Left ventricle myocardium superior (tissue), 1 donor: ENCODE measurements around the gene ZSCAN2. TPM values are rescaled to one million over a fixed set of nuclear protein-coding genes. Genes with fewer than 3 reads are reported as not detected.
A peak's percentile ranks its signal among the peaks of the same experiment; 100 is the strongest.
"Not testable (repeated sequence)": the region's sequence is repeated elsewhere in the genome, so short reads cannot be mapped to it uniquely, and the experiment has no call there.

Experiments
- ATAC-seq: fragments of 200-7000 bp; cut with Tn5 transposase; one replicate; pipeline ENCODE4 v1.9.1; 2020; ENCODE audit warnings: mild to moderate bottlenecking, moderate library complexity
- DNase-seq: peaks from one replicate; pipeline ENCODE4 v3.0.0-alpha.2; 2020
- intact Hi-C: fragments of 100-400 bp; cut with micrococcal nuclease; formaldehyde crosslinking; loops from one replicate; pipeline ENCODE4 v1.11.0; 2022
- long read RNA-seq: library from polyadenylated mRNA; unstranded; transcript quantifications from one replicate; pipeline ENCODE4 v2.0.0, GENCODE V29; 2021
- total RNA-seq: library from RNA; stranded (reverse); fragmentation: NEBNext Ultra II Directional; extraction: Animal tissue kit (Norgen Biotek cat#: 25700); gene quantifications from one replicate; pipeline ENCODE4 v1.2.1, GENCODE V29; 2021
- donor health status: DM: no; HTN: yes; CAD: no; lungs with severe emphysema.

Gene ZSCAN2
- total RNA-seq, result 6.4 TPM
- long read RNA-seq, partial matches to known transcripts, result 1 of 6 reads
- long read RNA-seq, other reads (novel, unspliced or antisense), result 2 of 6 reads

DNA sequence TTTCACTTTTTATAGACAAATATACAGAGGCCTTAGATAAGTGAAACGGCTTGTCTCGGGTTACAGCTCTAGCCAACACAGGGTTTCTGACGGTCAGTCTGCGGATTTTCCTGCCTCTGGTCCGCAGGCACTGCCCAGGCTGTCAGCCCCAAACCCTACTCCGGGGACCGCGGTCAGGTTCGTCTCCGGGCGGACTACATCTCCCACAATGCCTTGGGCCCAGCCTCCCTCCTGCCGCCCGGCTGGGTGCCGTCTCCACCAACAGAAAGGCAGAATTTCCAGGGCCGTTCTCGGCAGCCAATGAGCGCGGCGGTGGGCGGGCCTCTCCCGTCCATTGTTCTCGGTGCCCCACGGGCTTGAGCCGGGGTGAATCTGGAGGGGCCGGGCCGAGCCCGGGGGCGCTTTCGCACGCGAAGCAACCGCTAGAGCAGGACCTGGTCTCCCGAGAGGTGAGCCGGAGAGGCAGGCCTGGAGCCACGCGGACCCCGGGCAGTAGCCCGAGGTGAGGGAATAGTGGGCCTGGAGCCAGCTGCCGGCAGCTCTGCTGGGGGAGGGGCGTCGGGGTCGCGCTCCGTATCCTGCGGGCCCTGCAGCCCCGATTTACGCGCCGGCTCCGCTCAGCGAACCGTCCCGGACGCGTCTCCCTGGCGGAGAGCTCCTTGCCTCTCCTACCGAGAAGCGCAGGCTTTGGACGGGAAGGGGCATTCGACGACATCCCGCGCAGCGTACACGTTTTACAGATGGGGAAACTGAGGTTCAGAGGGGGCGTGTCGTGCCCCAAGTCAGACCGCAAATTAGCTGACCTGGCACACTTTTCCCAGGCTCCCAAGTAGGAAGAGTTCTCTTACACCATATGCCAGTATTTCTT, at the start of gene ZSCAN2:
ZSCAN2 (plus strand) TSS at position 323 of the 868 bp plus-strand sequence. CDS start 2,919 bp downstream, outside the sequence.
- peak; percentile 98 for ATAC-seq
- peak; percentile 97 for DNase-seq
- intact Hi-C loops, result no loop called here

DNA sequence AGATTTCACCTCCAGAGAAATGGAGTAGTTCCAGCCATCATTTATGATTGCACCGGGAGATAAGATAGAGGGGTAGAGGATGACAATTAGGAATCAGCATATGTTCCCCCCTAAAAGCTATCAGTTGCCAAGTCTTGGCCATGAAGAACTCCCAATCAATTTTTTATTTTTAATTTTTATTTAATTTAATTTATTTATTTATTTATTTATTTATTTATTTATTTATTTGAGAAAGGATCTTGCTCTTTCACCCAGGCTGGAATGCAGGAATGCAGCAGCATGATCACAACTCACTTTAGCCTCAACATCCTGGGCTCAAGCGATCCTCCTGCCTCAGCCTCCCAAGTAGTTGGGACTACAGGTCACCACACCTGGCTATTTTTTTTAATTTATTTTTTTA, 49.2 kb upstream of the ZSCAN2 start:
- DNase-seq, intact Hi-C loops, ATAC-seq: not testable (repeated sequence)

DNA sequence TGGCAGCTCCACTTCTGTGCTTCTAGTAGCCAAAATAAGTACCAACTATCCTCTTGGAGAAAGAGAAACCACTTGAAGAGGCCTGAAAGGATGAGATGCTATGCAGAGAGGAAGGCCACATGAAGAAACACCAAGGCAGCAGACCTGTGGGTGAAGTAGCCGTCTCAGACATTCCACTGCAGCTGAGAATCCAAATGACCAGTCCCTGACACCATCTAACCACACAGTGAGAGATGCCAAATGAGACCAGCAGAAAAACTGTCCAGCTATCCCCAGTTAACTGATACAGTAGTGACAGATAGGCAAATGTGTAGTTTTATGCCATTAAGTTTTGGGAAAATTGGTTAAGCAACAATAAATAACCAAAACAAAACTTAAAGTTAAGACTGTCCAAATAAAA, 47.9 kb upstream of the ZSCAN2 start:
- ATAC-seq (no peak), DNase-seq (no peak)
- intact Hi-C loops, result no loop called here

DNA sequence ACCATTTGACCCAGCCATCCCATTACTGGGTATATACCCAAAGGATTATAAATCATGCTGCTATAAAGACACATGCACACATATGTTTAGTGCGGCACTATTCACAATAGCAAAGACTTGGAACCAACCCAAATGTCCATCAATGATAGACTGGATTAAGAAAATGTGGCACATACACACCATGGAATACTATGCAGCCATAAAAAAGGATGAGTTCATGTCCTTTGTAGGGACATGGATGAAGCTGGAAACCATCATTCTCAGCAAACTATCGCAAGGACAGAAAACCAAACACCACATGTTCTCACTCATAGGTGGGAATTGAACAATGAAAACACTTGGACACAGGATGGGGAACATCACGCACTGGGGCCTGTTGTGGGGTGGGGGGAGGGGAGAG, 44.1 kb upstream of the ZSCAN2 start:
- DNase-seq, intact Hi-C loops, ATAC-seq: not testable (repeated sequence)

DNA sequence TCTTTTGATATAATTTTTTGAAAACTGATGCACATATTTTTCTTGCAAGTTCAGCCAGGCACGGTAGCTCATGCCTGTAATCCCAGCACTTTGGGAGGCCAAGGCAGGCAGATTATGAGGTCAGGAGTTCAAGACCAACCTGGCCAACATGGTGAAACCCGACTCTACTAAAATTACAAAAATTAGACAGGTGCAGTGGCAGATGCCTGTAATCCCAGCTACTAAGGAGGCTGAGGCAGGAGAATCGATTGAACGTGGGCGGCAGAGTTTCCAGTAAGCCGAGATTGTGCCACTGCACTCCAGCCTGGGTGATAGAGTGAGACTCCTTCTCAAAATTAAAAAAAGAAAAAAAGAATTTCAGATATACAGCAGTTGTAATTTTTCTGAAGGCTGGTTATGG, 32.8 kb upstream of the ZSCAN2 start:
- ATAC-seq, intact Hi-C loops, DNase-seq: not testable (repeated sequence)

DNA sequence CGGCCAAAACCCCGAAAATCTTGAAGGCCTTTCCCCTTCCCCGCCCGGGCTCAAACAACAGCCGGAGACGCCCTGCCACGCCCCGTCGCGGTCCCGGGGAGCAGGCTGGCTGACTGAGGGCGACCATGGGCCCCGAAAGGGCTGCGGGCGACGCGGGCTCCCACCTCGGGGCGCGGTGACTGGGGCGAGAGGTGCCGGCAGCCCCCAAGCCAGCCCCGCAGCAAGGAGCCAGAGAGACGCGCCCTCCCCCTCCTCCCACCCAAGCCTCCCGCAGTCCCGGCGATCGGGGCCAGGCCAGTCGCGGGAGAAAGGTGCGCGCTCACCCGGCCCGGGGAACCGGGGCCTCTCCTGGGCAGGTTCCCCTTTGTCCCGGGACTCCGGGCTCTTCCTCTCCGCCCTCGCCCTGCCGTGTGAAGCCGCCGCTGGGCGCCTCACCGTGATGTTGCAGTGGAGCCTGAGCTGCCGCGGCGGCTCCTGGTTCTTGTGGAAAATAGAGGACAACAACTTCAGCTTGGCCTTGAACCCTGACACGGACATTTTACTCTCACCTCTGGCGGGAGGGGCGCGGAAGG, 30.6 kb upstream of the ZSCAN2 start:
- intact Hi-C loops, result no loop called here
- peak; percentile 77 for ATAC-seq

DNA sequence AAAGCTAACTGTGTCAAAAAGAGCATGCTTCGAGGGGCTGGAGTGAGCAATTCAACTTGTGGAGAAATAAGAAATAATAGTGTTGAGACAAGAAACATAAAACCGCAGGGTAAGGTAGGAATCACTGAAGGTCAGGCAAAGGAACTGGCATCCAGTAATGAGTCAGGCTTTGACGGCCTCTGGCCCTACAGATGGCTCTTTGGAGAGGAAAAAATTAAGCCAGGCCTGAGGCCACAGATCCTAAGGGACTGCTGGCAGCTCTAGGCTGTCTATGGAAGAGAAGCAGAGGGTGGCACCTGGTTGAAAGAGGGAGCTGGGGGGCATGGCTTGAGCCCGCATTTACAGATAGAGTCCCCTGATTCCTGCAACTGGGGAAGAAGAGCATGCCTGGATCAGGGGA, 28.6 kb upstream of the ZSCAN2 start:
- DNase-seq (no peak), ATAC-seq (no peak)
- intact Hi-C loops, result no loop called here

More for the DNA sequence above, 30.6 kb upstream of the ZSCAN2 start:
- DNase-seq, result peak; percentile 78

DNA sequence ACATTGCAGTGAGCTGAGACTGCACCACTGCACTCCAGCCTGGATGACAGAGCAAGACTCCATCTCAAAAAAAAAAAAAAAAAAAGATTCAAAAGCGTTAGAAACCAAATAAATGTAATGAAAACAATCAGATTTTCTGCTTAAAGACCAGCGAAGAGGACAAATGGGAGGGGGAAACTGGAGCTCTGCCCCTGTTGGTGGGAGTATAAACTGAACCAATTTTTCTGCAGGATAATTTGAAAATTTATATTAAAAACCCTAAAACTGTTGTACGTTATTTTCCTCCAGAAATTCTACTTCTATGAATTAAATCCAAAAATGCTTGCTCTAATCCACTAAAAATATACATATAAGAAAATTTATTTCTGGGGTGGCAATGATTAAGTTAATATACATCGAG, 25.3 kb upstream of the ZSCAN2 start:
- intact Hi-C loops, result no loop called here
- no peak for ATAC-seq
- DNase-seq, result no peak

DNA sequence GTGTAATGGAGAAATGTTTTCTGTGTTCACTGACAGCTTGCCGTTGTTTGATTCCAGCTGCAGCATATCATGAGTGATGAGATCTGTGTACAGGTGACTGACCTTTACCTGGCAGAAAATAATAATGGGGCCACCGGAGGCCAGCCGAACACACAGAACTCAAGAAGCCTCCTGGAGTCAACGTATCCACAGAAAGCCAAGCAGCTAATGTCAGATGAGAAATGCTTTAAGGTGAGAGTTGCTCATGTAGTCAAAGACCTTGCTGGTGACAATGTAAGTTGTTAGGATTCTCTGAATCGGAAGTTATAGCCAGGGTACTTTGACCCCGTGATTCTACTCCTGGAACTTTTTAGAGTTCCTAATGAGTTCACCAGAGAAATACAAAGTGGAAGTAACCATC, 22.9 kb upstream of the ZSCAN2 start:
- ATAC-seq, DNase-seq, intact Hi-C loops: not testable (repeated sequence)

DNA sequence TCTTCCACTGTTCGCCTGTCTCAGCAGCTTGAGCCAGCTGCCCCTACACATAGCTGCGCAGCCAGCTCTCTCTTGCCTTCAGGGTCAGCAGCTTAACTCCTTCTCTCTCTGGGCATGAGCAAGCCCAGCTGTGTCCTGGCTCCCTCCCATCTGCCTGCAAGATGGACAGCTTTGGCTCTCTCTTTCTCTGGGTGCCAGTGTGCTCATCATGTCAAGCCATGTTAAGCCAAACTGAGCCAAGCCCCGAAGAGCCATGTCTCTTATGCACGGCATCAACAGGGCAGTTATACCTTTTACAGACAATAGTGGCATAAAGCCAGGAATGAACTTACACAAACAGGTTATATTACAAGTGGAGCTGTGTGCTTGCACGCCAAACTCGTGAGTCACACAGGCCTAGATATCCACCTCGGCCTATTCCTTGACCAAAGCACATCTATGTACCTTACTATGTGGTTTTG, 21.5 kb upstream of the ZSCAN2 start:
- intact Hi-C loops, DNase-seq: not testable (repeated sequence)
- peak; percentile 47 for ATAC-seq

DNA sequence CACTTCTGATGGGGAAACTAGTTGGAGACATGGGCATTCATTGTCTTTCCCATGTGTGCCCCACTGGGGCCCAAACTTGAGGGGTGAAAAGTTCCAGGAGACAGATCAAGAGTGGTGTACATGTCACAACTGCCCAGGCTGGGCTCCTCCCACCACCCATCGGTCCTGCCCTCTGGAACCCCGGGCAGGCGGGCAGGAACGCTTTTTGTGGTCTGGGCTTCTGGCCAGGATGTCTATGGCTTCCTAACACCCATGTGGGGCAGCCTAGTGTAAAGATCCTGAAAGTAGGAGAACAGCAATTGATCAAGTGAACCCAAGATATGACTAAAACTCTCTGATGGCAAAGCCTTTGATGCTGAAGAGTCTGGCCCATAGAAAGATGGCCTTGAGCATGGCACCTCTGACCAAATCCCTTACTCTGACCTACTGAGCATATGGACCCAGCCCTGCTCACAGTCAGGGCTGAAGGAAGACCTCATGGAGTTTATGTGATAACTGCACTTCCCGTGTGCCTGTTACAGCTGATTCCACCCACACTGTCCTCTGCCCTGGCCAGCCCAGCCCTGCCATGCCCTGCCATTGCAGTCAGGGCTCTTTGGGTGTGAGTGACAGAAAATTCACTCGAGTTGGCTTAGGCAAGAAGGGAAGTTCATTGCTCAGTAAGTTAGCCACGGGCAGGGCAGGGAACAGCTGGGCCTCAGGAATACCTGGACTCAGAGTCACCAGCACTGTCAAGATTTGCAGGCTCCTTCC, 19.0 kb upstream of the ZSCAN2 start:
- intact Hi-C loops, ATAC-seq, DNase-seq: not testable (repeated sequence)

DNA sequence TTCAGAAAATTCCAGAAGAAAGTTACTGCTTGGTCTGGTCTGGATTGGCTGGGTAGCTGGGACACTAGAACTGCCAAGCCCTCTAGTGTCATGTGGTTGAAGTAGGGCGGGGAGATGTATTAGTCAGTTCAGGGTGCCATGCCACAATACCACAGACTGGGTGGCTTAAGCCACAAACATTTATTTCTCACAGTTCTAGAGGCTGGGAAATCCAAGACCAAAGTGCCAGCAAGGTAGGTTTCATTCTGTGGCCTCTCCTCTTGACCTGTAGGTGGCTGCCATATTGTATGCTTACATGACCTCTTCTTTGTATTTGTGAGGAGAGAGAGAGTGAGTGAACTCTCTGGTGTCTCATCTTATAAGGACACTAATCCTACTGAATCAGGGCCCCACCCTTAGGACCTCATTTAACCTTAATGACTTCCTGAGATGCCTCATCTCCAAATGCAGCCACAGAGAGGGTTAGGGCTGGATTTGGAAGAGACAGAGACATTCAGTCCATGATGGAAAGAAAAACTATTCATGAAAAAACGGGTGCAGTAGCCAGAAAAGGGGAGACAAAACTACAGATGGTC, 18.1 kb upstream of the ZSCAN2 start:
- intact Hi-C loops, result no loop called here
- DNase-seq (no peak), ATAC-seq (no peak)

DNA sequence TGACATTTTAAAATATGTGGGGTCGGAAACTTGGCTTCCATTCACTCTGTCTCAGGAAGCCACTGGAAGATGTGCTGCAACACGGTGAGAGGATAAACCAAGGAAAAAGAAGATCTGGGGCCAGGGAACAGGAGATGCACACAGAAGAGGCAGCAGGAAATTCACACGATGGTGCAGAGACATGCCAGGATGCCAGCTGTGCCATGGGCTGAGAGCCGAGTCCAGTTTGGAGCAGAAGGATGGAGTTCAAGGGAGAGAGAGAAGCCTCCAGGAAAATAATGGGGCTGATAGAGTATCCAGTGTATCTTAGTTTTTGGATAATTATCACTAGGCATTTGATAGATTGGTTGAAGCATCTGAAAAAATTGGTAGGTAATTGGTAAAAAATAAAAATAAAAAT, 16.9 kb upstream of the ZSCAN2 start:
- ATAC-seq, intact Hi-C loops, DNase-seq: not testable (repeated sequence)

DNA sequence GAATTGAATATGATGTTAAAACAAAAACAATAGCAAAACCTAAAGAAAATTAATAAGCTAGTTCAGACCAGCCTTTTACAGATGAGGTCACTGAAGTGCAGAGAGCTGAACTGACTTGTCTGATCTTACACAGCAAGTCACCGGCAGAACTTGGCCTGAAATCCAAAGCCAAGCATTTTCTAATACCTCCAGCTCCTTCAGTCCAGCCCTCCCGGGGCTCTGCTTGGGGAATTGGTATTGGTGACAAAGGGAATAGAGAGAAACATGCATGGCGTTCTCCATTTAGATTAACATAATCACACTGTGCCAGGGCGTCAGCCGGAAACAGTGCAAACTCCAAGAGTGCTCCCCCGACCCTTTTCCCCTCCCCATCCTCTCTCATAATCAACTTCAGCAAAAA, 14.1 kb upstream of the ZSCAN2 start:
- intact Hi-C loops, result no loop called here
- no peak for DNase-seq
- no peak for ATAC-seq

DNA sequence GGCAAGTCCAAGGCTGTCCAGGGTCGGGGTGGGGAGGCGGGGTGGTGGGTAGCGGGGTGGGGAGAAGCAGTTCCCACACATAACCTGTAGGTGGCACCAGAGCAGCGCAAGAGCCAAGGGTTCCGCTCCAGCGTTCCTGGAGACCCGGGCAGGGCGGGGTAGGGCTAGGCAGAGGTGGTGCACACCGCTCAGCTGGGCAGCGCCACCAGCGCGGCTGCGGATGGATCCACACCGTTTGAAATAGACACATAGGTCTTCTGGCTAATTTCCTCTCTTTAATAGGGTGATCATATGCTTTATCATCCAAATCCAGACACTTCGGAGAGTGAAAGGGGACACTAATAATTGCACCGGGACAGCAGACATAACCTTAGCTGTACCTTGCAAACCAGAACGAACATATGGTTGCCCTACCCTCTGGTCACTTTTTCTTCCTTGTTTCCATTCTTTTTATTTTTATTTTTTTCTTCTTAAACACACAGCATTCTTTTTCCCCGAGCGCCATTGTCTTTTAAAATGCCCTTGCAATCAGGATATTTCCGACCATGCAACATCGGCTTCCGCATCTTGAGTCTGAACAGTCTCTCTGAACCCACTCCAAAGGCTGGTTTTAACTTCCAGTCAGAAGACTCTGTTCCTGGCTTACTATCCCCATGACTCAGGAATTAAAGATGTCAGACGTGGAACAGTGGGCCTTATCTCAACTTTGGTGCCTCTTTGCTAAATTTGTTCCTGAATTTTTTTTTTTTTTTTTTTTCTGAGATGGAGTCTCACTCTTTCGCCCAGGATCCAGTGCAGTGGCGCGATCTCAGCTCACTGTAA, 12.5 kb upstream of the ZSCAN2 start:
- intact Hi-C loops, result no loop called here
- DNase-seq (peak; percentile 90), ATAC-seq (peak; percentile 99)

DNA sequence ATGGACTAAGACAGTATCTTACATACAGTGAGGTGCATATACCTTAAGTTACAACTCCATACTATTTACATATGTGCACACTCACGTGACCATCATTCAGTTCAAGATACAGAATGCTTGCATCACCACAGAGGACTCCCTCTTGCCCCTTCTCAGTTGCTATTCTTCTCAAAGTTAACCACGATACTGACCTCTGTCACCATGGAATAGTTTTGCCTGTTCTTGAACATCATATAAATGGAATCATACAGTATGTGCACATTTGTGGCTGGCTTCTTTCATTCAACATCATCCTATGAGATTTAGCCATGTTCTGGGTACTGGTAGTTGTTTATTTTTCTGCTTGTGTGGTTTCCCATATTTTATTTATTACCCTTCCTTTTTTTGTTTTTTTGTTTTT, 10.4 kb upstream of the ZSCAN2 start:
- intact Hi-C loops, result no loop called here
- ATAC-seq (no peak), DNase-seq (no peak)

DNA sequence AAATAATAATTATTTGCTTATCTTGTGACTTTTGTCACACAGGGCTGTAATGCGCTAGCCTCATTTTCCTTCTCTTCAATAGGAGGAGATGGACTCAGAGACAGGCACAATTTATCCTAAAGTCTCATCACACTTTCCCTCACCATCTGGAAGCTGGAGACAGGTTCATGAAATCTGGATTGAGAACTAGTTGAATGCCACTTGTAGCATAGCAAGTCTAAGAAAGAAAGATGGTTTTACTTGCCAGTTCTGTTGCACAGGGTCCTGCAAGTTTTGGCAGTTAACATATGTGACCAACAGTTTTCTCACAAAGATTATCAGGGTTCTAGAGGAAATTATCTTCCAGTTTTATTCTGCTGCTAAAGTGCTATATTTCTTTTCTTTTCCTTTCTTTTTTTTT, 9.0 kb upstream of the ZSCAN2 start:
- DNase-seq (no peak), ATAC-seq (no peak)
- intact Hi-C loops, result no loop called here

DNA sequence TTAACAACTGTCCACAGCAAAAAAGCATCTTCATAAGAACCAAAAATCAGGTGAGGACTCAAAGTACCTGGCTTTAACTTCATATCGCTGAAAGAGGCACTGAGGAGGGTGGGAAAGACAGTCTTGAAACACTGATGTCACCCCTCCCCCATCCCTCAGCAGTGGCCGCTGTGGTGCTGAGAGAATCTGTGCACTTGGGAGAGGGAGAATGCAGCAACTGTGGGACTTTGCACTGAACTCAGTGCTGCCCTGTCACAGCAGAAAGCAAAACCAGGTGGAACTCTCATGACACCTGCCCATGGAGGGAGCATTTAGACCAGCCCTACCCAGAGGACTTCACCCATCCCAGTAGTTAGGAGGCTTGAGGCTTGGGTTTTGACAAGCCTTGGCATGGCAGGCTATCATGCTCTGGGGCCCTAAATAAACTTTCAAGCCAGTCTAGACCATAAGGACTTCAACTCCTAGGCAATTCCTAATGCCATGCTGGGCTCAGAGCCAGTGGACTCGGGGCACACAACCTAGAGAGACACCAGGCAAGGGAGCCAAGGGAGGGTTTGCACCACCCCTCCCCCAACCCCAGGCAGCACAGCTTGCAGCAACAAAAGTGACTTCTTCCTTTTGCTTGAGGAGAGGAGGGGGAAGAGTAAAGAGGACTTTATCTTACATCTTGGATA, 6.1 kb upstream of the ZSCAN2 start:
- no peak for ATAC-seq
- intact Hi-C loops, result loop anchor here (5.0 kb wide), 1 partner anchor 68 kb away; no protein-coding TSS in a partner anchor
- DNase-seq, result no peak
